Measurements from ENCODE around the gene ADPRHL1. TPM values are rescaled to one million over a fixed set of nuclear protein-coding genes. Genes with fewer than 3 reads are reported as not detected.

Gene ADPRHL1
- total RNA-seq, 1 experiment from 2014 or later: 1.5 TPM

DNA sequence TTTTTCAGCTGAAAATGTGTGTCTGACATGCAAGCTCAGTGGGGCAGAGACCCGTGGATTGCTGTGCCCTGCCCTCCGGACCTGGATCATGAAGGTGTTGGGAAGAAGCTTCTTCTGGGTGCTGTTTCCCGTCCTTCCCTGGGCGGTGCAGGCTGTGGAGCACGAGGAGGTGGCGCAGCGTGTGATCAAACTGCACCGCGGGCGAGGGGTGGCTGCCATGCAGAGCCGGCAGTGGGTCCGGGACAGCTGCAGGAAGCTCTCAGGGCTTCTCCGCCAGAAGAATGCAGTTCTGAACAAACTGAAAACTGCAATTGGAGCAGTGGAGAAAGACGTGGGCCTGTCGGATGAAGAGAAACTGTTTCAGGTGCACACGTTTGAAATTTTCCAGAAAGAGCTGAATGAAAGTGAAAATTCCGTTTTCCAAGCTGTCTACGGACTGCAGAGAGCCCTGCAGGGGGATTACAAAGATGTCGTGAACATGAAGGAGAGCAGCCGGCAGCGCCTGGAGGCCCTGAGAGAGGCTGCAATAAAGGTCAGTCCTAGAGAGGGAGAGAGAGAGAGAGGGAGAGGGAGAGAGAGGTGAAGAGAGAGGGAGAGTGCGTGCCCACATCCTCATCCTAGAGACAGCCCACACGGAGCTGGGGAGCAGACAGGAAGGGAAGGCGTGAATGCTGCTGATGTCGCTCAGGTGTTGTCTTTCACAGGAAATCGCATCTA, 42.4 kb upstream of the ADPRHL1 start (continued):
- TF ChIP-seq, protein P1, sequence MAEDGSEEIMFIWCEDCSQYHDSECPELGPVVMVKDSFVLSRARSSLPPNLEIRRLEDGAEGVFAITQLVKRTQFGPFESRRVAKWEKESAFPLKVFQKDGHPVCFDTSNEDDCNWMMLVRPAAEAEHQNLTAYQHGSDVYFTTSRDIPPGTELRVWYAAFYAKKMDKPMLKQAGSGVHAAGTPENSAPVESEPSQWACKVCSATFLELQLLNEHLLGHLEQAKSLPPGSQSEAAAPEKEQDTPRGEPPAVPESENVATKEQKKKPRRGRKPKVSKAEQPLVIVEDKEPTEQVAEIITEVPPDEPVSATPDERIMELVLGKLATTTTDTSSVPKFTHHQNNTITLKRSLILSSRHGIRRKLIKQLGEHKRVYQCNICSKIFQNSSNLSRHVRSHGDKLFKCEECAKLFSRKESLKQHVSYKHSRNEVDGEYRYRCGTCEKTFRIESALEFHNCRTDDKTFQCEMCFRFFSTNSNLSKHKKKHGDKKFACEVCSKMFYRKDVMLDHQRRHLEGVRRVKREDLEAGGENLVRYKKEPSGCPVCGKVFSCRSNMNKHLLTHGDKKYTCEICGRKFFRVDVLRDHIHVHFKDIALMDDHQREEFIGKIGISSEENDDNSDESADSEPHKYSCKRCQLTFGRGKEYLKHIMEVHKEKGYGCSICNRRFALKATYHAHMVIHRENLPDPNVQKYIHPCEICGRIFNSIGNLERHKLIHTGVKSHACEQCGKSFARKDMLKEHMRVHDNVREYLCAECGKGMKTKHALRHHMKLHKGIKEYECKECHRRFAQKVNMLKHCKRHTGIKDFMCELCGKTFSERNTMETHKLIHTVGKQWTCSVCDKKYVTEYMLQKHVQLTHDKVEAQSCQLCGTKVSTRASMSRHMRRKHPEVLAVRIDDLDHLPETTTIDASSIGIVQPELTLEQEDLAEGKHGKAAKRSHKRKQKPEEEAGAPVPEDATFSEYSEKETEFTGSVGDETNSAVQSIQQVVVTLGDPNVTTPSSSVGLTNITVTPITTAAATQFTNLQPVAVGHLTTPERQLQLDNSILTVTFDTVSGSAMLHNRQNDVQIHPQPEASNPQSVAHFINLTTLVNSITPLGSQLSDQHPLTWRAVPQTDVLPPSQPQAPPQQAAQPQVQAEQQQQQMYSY (CRISPR knock-in tag; IDR thresholded peaks at IDR 0.05): no peak
- TF ChIP-seq, protein P2, sequence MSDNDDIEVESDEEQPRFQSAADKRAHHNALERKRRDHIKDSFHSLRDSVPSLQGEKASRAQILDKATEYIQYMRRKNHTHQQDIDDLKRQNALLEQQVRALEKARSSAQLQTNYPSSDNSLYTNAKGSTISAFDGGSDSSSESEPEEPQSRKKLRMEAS (CRISPR knock-in tag; IDR thresholded peaks at IDR 0.05): peak; percentile 63
- TF ChIP-seq, protein P3, sequence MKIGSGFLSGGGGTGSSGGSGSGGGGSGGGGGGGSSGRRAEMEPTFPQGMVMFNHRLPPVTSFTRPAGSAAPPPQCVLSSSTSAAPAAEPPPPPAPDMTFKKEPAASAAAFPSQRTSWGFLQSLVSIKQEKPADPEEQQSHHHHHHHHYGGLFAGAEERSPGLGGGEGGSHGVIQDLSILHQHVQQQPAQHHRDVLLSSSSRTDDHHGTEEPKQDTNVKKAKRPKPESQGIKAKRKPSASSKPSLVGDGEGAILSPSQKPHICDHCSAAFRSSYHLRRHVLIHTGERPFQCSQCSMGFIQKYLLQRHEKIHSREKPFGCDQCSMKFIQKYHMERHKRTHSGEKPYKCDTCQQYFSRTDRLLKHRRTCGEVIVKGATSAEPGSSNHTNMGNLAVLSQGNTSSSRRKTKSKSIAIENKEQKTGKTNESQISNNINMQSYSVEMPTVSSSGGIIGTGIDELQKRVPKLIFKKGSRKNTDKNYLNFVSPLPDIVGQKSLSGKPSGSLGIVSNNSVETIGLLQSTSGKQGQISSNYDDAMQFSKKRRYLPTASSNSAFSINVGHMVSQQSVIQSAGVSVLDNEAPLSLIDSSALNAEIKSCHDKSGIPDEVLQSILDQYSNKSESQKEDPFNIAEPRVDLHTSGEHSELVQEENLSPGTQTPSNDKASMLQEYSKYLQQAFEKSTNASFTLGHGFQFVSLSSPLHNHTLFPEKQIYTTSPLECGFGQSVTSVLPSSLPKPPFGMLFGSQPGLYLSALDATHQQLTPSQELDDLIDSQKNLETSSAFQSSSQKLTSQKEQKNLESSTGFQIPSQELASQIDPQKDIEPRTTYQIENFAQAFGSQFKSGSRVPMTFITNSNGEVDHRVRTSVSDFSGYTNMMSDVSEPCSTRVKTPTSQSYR (CRISPR knock-in tag; IDR thresholded peaks at IDR 0.05): no peak
- TF ChIP-seq ZNF423 (CRISPR knock-in tag; IDR thresholded peaks at IDR 0.05): peak; percentile 43; the same call in 1 of the 2 replicates
- no peak for TF ChIP-seq ZNF121 (CRISPR knock-in tag; IDR thresholded peaks at IDR 0.05)
- TF ChIP-seq NR3C1 (CRISPR knock-in tag; conservative IDR thresholded peaks at IDR 0.05; ENCODE audit: low read depth): no peak
- TF ChIP-seq, protein P4, sequence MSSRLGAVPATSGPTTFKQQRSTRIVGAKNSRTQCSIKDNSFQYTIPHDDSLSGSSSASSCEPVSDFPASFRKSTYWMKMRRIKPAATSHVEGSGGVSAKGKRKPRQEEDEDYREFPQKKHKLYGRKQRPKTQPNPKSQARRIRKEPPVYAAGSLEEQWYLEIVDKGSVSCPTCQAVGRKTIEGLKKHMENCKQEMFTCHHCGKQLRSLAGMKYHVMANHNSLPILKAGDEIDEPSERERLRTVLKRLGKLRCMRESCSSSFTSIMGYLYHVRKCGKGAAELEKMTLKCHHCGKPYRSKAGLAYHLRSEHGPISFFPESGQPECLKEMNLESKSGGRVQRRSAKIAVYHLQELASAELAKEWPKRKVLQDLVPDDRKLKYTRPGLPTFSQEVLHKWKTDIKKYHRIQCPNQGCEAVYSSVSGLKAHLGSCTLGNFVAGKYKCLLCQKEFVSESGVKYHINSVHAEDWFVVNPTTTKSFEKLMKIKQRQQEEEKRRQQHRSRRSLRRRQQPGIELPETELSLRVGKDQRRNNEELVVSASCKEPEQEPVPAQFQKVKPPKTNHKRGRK (CRISPR knock-in tag; IDR thresholded peaks at IDR 0.05; ENCODE audit: borderline replicate concordance): no peak

DNA sequence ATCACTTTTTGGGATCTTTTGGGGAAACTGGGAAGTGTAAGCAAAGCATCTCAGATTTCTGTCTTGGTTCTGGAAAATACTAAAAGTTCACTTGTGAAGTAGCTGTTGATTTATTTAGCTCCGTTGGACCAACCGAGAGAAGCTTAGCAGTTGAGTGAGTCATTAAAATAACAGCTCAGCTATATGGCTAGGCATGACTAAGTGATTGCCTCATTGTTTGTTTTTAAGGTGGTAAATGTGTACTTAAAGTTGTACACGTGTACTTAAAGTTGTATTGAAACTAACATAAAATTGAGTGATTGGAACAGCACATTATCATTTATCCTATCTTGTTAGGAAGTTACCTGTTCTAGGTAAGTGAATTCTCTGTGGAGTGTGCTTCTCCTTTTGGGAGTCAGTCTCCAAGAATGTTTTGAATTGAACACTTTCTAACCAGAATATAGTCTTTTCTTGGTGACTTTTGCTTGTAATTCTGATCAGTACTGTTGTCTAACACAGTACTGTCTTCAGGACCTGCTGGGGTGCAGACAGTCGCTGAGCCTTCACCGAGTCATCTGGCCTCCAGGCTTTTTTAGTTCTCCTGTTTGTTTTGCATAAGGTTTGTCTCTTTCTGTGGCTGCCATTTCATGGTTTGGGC, 40.1 kb upstream of the ADPRHL1 start:
- Mint-ChIP-seq H3K9me3 (no peaks in the 10 kb centered on the region), H3K4me1 (peaks cover 59% of the 10 kb centered on the region), H3K27me3 (ENCODE audit: low read depth) (no peaks in the 10 kb centered on the region), H3K27ac (peak overlapping the region; percentile 71), H3K4me3 (peak overlapping the region; percentile 45), H3K36me3 (peaks cover 19% of the 10 kb centered on the region)
- ATAC-seq: no peak
- CTCF ChIA-PET: interaction anchor here (0.5 to 2.0 kb wide), 3 partner anchors 35 to 69 kb away, joined by 3 to 8 read pairs (median 3); no protein-coding TSS in a partner anchor
- POLR2A ChIA-PET: no interaction called here
- TF ChIP-seq GABPB1 (CRISPR knock-in tag; IDR thresholded peaks at IDR 0.05): peak; percentile 72
- no peak for TF ChIP-seq ZNF232 (CRISPR knock-in tag; IDR thresholded peaks at IDR 0.05)
- DNase-seq (ENCODE audit: low spot score): no peak

DNA sequence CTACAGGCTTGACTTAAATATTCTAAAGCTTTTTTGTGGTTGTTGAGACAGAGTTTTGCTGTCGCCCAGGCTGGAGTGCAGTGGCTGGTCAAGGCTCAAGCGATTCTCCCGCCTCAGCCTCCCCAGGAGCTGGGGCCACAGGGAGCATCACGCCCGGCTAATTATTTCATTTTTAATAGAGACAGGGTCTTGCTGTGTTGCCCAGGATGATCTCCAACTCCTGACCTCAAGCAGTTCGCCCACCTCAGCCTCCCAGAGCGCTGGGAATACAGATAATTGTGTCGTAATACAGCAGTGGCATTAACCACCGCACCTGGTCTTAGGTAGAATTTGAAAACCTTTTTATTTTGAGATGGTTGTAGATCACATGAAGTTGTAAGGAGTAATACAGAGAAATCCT, 38.7 kb upstream of the ADPRHL1 start:
- ATAC-seq (no peak), DNase-seq (ENCODE audit: low spot score) (no peak)
- Mint-ChIP-seq H3K27ac (no peak overlapping the region), H3K4me3 (peak overlapping the region; percentile 85), H3K9me3 (no peaks in the 10 kb centered on the region), H3K27me3 (ENCODE audit: low read depth) (no peaks in the 10 kb centered on the region), H3K36me3 (peaks cover 12% of the 10 kb centered on the region), H3K4me1 (peaks cover 72% of the 10 kb centered on the region)
- POLR2A ChIA-PET: no interaction called here
- TF ChIP-seq KAT7 (CRISPR knock-in tag; IDR thresholded peaks at IDR 0.05; ENCODE audit: borderline replicate concordance) (no peak), CREM (CRISPR knock-in tag; IDR thresholded peaks at IDR 0.05) (no peak), NFE2L1 (CRISPR knock-in tag; IDR thresholded peaks at IDR 0.05) (no peak), ZNF219 (CRISPR knock-in tag; IDR thresholded peaks at IDR 0.05; ENCODE audit: borderline replicate concordance) (no peak), MXD4 (CRISPR knock-in tag; IDR thresholded peaks at IDR 0.05; ENCODE audit: borderline replicate concordance) (no peak), ZNF121 (CRISPR knock-in tag; IDR thresholded peaks at IDR 0.05) (peak; percentile 51; the same call in 1 of the 2 replicates)
- TF ChIP-seq, protein P5, sequence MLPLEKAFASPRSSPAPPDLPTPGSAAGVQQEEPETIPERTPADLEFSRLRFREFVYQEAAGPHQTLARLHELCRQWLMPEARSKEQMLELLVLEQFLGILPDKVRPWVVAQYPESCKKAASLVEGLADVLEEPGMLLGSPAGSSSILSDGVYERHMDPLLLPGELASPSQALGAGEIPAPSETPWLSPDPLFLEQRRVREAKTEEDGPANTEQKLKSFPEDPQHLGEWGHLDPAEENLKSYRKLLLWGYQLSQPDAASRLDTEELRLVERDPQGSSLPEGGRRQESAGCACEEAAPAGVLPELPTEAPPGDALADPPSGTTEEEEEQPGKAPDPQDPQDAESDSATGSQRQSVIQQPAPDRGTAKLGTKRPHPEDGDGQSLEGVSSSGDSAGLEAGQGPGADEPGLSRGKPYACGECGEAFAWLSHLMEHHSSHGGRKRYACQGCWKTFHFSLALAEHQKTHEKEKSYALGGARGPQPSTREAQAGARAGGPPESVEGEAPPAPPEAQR (CRISPR knock-in tag; IDR thresholded peaks at IDR 0.05): no peak
- CTCF ChIA-PET: interaction anchor here (1.4 to 2.0 kb wide), 2 partner anchors 41 to 70 kb away, joined by 3 to 8 read pairs; no protein-coding TSS in a partner anchor
